Activated CD4-positive, alpha-beta T cell treated with anti-CD3 and anti-CD28 coated beads for 48 hours (primary cell): ENCODE results near the gene CYGB.
A peak's percentile ranks its signal among the peaks of the same experiment; 100 is the strongest.
"Not testable (repeated sequence)": the region's sequence is repeated elsewhere in the genome, so short reads cannot be mapped to it uniquely, and the experiment has no call there.

Experiments used
- DNase-seq: peaks from one replicate; pipeline ENCODE4 v3.0.0-alpha.2; 2020

CYGB gene

DNA sequence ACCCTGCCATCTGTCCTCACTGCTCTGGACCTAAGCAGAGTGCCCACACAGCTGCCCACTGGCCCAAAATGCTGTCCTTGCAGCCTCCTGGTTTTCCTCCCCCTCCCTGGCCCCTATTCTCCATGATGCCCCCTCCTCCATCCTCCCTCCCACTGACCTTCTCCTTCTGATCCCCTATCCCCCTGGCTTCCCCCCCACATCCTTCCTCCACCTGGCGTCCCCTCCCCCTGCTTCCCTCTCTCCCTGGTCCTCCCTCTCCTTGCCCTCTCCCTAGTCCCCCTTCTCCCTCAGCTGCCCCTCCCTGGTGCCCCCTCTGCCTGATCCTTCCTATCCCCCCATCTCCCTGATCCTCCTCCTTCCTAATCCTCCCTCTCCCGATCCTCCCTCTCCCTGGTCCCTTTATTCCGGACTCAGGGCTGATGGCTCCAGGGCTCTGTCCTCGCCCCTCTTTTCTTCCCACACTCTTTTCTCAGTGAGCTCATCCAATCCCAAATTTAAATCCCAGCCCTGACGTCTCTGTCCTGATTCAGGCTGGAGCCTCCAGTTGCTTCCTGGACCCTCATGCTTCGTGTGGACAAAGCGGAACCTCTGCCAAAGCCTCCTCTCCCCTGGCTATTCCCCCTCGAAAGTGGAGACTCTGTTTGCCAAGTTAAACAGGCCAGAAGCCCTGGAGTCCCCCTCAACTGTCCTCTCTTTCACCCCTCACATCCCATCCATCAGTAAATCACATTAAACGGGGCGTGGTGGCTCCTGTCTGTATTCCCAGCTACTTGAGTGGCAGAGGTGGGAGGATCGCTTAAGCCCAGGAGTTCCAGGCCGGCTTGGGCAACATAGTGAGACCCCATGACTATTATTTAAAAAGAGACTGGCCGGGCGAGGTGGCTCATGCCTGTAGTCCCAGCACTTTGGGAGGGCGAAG is 18.2 kb downstream of the CYGB start:
- DNase-seq, result no peak

DNA sequence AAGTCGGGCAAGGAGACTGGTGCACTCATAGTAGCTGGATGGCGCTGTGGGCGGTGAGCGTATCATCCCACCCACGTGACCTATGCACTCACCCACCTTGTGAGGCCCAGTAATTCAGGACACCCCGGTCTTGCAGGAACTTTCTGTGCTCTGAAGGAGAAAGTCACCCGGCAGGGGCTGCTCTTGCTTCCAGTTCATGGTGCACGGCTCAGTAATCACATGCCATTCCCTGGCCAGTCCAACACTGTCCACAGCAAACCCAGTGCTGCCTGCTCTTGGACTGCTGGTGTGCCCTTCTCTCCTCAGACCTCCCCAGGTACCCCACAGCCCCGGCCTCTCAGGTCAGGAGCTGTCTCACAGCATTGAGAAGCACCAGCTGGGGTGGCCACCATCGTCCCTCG is 19.9 kb downstream of the CYGB start:
- DNase-seq, result no peak

DNA sequence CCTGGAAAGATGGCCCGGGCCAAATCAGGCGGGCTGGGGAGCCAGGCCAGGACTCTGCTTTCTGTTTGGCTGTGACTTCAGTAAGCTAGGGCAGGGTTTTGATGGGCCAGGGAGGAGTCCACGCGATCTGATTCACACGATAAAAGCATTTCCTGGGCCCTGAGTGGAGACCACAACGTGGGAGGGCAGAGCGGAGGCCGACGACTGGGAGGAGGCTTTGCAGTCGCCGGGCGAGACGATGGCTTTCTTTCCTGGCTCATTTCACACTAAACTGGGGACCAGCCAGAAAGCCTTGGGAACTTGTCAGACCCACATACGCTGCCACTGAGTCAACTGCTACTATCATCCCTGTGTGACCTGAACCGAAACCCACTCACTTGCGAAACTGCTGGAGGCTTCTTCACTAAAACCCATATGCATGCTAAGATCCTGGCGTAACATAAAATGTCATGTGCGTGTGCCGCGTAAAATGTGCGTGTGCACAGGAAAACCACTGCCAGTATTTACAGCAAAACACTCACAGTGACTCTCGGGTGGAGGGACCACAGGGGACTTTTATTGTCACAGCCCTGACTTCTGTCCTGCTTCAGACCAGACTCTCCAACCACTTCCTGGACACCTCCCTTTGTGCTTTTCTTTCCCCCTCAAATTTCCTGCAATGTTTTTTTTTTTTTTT is 22.1 kb downstream of the CYGB start:
- DNase-seq, result peak; percentile 86

DNA sequence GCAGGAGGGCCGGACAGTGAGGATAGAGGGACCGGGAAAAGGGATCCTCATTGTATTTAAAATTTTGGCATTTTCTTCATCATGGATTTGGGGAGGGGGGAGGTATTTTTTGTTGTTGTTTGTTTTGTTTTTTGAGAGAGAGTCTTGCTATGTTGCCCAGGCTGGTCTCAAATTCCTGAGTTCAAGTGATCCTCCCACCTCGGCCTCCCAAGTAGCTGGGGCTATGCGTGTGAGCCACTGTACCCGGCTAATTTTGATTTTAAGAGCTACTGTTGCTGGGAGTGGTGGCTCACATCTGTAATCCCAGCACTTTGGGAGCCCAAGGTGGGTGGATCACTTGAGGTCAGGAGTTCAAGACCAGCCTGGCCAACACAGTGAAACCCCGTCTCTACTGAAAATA is 23.2 kb downstream of the CYGB start:
- not testable (repeated sequence) for DNase-seq

DNA sequence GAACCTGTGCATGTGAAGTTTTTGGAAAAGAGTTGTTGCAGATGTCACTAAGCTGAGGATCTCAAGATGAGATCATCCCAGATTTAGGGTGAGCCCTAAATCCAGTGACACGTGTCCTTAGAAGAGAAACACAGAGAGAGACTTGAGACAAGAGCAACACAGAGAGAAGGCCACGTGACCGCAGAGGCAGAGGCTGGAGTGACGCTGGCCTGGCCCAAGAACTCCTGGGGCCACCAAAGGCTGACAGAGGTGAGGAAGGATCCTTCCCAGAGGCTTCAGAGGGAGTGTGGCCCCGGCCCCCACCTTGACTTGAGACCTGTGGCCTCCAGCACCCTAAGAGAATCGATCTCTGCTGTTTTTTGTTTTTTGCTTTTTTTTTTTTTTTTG is 24.2 kb downstream of the CYGB start:
- no peak for DNase-seq

DNA sequence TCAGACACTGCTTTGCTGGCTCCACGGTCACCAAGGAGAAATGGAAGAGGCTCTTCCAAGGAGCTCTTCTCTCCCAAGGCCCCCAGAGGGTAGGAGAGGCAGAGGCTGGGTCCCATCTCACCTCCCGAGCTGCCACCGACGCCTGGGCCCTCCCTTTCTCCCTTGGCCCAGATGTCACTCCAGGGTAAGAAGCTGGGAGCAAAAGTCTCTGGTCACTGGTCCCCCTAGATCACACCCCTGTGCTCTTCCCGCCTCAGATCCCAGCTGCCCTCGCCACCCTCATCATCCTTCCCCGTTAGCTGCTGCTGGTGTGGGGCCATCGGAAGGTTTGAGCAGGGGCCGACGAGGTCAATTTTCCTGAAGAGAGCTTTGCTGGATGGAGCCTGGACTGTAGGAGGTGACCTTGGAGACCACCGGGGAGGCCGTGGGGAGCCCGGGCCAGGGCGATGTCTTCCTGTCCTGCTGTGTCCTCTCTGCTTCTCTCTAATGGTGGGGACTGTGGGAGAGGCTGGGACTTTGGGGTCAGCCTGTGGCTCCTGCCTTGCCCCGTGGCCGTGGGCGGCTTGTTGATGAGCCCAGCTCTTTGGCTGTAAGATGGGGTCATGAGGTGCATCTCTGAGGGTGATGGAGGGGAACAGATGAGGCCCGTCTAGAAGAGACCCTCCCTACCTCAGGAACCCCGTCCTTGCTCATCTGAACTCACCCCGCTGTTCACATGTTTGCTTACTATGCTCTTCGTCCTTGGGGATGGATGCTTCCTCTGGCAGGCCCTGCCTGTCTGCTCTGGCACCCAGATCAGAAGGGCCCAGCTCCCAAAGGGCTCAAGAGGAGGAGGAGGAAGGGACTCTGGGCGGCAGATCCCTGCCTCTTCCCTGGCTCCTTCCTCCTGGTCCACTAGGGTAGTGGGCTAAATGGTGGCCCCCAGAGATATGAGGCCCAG is 24.9 kb downstream of the CYGB start:
- no peak for DNase-seq

DNA sequence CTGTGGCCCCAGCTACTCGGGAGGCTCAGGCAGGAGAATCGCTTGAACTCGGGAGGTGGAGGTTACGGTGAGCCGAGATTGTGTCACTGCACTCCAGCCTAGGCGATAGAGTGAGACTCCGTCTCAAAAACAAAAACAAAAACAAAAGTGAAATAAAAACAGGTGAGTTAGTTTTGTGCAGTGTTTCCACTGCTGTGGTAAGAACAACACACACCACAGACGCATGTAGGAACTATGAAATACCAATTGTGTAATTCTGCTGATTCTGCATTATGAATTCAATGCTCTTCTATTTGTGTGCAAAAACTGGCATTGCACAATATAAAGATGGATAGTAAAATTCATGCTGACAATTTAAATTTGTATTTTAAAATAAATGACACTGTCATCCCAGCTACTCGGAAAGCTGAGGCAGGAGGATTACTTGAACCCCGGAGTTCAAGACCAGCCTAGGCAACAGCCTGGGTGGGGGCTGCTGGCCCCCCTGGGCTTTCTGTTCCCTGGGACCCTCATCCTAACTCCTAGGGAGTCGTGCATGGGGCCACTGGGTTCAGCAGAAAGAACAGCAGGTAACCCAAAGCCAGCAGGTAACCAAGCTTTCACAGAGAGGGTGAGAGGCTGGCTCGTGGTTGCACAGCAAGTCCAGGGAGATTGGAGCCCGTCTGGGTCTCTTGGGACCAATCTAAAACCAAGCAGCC is 25.7 kb downstream of the CYGB start:
- no peak for DNase-seq

DNA sequence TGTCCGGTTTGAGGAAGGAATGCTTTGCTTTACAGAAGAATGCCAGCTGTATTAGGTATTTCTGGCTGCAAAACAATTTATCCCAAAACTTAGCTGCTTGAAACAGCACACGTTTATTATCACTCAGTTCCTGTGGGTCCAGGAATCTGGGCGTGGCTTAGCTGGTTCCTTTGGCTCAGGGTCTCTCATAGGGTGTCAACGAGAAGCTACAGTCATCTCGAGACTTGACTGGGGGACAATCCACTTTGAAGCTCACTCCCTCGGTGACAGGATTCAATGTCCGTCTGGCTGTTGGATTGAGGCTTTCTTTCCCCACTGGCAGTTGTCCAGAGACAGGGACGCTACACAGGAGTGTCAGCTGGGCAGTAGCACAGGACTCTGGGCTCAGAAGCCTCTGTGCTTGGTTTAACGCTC is 26.7 kb downstream of the CYGB start:
- DNase-seq, result no peak

DNA sequence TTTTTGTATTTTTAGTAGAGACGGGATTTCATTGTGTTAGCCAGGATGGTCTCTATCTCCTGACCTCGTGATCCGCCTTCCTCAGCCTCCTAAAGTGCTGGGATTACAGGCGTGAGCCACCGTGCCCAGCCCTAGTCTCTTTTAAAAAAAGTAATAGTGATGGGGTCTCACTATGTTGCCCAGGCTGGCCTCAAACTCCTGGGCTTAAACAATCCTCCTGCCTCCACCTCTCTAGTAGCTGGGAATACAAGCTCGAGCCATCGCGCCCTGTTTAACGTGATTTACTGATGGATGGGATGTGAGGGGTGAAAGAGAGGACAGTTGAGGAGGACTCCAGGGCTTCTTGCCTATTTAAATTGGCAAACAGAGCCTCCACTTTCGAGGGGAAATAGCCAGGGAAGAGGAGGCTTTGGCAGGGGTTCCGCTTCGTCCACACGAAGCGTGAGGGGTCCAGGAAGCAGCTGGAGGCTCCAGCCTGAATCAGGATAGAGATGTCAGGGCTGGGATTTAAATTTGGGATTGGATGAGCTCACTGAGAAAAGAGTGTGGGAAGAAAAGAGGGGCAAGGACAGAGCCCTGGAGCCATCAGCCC is 28.9 kb downstream of the CYGB start:
- not testable (repeated sequence) for DNase-seq

DNA sequence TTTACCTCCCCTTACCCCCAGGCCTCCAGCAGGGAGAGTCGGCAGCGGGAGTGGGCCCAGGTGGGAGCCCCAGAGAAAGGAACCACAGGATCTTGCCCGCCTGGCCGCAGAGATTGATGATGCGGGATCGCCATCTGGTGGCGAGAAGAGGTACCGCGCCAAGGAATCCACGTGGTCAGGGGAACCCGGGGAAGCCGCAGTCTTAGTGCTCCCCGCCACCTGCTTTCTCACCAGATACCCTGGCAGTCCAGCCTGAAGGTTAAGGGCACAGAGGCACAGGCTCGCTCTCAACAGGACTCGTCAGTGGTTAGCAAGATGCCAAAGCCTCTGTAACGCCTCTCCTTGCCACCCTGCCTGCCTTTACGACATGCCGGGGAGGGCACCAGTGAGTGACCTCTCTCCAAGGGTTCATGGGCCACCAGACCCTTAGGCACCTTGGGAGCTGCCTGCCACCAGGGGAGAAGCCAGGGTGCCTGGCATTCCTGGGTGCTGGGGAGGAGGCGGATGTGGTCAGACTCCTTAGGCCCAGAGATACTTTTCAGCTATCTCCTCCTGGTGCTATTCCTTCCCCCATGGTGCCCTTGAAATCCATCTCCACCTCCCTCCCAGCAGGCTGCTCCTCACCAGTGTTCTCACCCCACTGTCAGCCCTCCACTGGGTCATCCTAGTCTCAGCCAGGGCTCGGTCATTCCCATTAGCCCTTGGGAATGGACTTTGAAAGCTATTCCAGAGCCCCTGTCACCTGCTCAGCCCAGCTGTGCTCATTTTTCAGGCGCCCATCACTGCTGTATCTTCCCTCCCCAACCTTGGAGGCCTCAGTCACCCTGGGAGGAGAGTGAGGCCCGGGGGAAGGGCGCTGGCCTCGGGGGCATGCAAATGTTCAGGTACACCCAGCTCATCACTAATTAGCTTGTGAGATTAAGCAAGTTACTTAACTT is 30.8 kb downstream of the CYGB start:
- peak; percentile 92 for DNase-seq

DNA sequence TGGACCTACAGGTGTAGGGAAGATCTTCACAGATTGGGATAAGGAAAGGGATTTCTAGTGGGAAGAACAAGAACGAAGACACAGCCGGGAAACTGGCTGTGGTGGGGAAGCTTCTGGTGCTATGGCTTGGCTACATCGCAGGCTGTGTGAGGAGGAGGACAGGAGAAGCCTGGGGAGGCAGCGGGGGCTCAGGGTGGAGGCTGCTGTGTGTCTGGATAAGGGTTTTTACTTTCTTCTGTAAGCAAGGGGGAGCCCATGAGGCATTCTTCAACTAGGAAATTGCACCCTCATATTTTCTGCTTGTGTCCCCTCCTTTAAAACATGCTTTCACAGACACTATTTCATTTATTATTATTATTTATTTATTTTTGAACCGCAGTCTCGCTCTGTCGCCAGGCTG is 33.4 kb downstream of the CYGB start:
- DNase-seq, result no peak

DNA sequence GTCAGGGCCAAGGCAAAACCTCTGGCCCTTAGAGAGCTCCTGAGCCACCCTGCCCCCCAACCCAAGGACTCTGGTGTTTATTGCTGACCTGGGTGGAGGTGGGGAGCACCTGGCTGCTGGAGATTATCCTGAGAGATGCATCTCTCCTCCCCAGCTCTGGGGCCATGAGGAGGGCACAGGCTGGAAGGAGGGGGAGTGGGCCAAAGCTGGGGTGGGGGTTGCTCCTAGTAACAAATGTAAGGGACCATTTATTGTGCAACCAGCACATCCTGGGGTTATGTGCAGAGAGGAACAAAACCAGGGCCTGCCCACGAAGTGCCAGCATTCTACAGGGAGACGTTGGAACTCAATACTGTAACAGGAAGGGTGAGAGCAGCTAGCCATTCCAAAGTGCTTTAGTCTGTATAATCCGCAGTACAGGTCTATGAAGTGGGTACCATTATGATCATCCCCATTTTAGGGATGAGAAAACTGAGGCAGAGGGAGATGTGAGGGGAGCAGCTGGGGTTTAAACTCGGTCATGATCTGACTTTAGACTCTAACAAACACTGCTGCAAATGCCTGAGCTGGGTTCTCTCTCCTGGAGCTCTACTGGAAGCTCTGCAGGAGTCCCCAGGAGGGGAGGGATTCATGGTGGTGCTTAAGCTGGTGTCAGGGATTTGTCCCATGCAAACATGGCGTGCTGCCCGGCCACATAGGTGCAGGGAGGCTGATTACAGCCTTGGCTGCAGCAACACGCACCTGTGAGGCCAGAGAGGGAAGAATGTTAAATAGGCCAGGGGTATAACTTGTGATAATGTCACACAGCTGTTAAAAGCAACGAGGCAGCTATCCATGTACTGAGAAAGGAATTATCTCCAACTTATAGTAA is 34.9 kb downstream of the CYGB start:
- DNase-seq, result no peak

DNA sequence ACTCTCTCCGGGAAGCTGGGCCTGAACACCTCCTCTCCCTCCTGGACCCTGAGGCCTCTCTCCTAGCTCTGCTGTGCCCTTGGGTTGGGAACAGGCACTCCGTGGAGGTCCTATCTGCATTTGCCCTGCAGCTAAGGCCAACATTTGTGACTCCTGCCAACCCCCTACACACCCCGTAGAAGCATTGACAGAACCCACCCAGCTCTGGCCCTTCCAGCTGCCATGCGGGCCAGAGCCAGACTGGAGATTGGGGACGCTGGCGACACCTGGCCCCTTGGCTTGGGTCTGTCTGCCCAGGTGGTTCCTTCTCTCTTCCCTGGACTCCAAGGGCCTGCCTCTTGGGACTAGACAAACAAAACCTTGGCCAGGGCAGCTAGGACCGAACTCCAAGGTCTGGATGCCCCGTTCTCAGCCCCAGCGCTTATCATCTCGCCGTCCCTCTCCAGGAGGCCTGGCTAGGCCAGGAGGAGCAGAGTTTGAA is 35.6 kb downstream of the CYGB start:
- DNase-seq, result no peak

DNA sequence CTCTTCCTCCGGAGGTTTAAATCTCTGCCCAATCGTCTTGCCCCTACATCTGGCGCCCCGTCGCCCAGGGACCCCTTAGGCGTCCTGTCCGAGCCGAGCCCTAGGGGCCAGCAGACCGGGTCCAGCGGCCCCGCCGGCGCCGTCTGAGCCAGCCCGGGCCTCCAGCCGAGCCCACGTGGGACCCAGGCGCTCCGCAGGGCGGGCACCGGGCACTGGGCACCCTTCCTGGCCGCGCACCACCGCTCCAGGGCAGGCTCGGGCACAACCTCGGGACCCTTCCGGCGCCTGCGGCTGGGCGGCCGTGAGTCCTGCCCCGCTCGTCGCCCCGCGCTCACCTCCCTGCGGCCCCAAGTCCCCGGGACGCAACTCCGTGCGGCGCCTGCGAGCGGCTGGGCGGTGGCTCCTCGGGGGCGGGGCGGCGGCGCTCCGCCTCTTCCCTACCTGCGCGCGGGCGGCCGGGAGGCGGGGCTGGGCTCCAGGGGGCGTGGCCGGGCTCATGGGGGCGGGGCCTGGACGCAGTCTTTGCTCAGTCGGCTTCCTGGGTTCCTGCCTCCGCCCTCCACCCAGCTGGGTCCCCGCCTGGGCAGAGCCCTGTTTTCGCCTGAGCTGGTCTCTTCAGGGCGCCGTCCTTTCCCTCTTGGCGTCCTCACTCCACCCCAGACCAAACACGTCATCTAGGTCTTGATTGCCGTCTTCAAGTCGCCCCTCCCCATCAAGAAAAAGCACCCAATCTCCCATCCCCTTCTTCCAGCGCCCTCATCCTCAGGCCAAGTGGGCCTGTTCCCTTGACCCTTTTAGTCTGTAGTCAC is 36.3 kb downstream of the CYGB start, which contains the start of gene RHBDF2:
Gene RHBDF2 (minus strand): TSS at position 406 of the 809 bp plus-strand sequence. CDS start 19,899 bp downstream, outside the sequence.
- DNase-seq, result peak; percentile 96

DNA sequence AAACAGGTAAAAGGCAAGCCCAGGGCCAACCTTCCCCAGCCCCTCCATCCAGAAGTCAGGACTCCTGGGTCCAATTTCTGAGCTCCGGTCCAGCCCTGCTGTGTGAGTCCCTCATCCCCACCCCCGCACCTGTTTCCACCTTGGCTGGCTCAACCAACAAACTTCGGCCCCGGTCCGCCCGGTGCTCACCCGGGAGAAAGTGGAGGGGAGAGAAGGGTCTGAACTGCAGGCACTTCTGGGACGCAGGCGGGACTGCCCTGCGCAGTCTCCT is 36.8 kb downstream of the CYGB start:
- no peak for DNase-seq

DNA sequence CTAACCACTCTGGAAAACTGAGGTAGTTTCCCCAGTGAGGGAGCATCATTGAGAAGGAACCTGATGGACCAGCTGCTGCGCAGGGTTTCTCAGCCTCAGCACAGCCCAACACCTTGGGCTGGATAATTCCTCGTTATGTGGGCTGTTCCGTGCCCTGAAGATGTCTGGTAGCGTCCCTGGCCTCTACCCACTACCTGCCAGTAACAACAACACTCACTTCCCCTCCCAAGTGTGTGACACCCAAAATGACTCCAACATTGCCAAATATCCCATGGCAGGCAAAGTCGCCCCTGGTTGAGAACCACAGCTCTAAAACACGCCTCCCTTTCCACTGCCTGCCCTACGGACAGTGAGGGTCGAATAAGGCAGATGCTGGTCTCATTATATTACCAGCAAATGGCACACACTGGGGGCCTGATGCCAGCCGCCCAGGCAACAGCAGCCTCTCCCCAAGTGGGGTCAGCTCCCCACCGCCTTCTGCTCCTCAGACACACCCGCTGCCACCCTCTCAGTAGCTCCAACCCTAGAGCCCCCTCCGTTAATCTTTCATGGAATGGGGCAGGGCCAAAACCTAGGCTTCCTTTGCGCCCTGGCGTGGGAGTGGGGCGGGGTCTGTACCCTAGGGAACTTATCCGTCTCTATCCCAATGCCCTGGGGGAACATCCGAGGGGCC is 37.3 kb downstream of the CYGB start:
- DNase-seq, result no peak

DNA sequence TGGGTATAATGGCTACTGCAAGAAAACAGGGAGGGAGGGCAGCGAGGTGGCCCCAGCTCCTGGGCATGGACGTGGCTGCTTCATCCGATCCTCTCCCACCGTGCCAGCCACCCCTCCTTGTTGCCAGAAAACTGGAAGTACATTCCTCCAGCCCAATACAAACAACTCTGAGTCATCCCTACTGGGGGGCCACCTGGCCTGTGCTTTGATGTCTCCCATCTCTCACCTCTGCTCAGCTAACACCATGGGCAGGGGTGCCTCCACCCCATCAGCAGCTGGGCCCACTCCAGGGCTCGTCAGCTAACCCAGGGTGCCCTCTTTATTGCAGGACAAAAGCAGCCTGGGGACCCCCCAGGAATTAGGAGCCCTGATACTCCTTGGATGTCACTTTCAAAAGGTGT is 38.2 kb downstream of the CYGB start:
- no peak for DNase-seq

DNA sequence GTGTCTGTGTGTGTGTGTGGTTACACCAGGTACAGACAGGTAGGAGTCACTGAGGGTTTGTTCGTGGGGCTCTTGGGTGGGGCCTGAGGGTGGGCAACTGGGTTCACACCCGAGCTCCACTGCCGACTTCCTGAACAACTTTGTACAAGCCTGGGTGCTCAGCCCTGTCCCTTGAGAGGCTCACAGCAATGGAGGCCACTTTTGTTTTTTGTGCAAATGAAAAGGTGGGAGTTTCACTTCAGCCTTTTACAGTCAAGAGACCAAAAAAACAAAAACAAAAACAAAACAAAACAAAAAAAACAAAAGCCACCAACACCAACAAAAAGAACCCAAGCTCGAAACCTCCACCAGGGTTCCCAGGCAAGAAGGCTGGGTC is 38.6 kb downstream of the CYGB start:
- no peak for DNase-seq
